ENCODE measurements around the gene BOD1.
"Not testable (repeated sequence)": the region's sequence is repeated elsewhere in the genome, so short reads cannot be mapped to it uniquely, and the experiment has no call there.

BOD1 gene

GRCh38 chr5:173613433-173614159, 2.9 kb downstream of the BOD1 start:
- DNase-seq = no peak

DNA sequence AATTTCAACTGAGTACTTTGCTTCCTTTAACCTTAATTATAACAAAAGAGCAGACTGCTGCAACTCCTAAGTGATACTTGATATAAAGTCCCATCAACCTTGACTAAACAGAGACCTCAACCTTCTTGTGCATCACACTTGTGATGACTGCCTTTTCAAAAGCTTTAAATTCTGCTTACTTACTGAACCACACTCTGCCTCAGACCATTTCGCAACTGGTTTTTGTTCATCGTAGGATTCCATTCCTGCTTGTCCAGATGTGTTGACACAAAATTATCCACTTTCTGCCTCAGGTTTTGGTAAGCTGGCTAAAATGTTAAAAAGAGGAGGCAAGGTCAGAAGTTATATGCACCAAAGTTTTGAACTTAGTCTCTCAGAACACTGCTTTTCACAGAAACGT, 3.5 kb downstream of the BOD1 start:
- DNase-seq = no peak

GRCh38 chr5:173611706-173612105, 4.7 kb downstream of the BOD1 start:
- no peak for DNase-seq

- DNase-seq = no peak
Measured at GRCh38 chr5:173604141-173604540, 12.3 kb downstream of the BOD1 start.

GRCh38 chr5:173602423-173602822, 14.0 kb downstream of the BOD1 start:
- no peak for DNase-seq

- DNase-seq = no peak
Measured at GRCh38 chr5:173598686-173599085, 17.8 kb downstream of the BOD1 start.

DNA sequence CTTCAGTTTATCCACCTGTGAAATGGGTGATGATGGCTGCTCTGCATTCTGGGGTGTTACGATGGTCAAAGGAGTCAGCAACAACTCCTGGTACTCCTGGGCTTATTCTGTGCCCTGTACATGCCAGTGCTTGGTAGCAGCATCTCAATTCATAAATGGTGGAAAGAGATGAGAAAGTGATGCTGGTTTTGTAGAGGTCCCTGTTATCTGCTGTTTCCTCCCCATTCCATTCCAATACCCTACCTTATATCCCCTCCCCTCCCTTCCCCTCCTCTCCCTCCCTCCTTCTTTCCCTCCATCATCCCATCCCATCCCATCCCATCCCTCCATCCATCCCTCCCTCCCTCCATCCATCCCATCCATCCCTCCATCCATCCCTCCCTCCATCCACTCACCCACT, 19.1 kb downstream of the BOD1 start:
- no peak for DNase-seq

DNA sequence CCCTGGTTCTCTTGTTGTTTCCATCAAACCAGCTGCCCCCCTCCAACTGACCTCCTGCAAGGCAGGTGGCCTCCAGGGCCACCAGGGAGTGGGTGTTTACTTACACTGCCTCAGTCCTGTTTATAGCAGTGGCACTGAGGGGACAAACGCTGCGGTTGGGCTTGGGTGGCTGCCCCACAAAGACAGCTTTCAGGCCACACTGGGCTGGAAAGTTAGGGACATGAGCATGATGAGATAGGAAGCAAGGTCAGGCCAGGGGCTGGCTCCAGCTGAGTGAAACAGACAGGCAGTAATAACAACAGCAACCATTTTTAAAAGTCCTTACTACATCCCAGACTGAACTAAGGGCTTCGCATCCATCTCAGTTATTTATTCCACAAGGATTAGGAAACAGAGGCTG, 20.6 kb downstream of the BOD1 start:
- DNase-seq = no peak

GRCh38 chr5:173594061-173594460, 22.4 kb downstream of the BOD1 start:
- DNase-seq = no peak

DNA sequence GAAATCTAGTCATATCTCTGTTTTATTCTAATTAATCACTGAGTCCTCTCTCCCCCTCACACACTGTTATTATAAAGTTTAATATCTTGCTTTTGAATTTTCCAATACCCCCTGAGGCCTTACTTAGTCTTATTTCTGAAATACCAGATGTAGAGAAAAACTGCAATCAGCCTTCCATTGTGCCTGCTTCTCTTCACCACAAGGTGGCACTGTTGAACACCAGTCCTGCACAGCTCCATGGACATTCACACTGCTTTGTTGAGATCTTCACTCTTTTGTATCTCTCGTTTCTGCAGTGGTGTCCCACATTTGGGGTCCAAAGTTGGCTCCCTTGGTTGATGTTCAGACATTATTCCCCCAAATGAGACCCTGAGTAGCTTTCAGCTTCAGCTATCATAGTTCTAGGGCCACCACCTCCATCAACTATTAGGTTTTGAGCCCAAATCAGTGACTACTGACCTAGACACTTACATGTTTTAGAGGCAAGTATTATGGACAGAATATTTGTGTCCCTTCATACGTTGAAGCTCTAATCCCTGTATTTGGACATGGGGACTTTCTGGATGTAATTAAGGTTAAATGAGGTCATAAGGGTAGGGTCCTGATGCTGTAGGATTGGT, 24.3 kb downstream of the BOD1 start:
- DNase-seq = no peak

DNA sequence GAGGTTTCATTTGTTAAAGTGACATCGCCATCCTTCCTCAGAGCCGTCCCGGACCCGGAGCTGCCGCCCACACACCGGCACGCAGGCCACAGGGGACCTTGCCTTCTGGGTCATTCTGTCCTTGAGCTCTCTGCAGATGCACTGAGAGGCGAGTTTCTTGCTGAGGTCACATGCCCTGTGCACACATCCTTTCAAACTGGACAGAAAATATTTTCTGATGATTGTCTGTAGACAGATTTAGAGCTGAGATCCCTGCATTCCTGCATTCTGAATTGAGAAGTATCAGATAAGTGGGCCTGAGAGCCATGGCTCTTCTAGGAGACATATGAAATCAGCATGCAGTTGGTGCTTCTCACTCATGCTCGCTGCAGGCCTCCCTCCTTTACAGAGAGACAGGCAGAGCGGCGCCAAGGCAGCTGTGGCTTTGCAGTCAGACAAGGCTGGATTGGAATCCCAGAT, 25.4 kb downstream of the BOD1 start:
- no peak for DNase-seq

- no peak for DNase-seq
Measured at GRCh38 chr5:173590436-173591055, 25.9 kb downstream of the BOD1 start.

GRCh38 chr5:173586133-173586532, 30.3 kb downstream of the BOD1 start:
- DNase-seq = not testable (repeated sequence)

- no peak for DNase-seq
Measured at GRCh38 chr5:173583346-173583745, 33.1 kb downstream of the BOD1 start.

DNA sequence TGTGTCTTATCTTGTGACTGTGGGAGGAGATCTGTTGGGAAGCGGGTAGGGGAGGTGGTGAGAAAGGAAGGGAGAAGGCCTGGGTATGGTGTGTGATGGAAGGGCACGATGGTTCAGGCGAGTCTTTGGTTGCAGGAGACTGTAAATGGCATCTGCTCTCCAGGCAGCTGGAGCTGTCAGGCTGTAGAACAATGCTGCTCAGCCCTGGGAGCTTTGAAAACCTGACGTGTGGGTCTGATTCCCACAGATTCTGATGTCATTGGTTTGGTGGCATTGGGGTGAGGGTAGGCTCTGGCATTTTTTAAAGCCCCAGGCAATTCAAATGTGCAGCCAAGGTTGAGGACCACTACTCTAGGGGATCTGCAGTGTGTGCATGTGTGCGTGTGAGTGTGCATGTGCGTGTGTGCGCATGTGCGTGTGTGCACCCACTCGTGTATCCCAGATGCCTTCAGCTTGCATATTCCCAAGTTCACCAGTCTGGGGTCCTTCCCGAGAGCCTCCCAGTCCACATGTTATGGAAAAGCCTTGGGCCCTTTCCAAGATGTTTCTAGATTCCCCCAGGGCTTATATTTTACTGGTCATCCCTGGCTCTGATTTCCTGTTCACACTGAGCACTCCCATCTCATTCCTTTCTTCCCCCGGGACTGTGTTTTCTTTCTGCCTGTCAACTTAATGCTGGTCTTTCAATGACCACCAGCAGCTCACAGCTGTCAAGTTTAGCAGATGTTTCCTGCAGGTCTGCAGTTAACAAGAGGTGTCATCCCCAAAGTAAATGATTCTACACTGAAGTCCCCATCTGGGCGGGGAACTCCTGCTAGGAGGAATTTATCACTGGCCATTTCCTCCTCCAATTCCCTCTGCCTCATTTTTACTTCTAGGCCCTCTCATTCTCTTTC, 34.0 kb downstream of the BOD1 start:
- no peak for DNase-seq

GRCh38 chr5:173581408-173582215, 34.8 kb downstream of the BOD1 start:
- no peak for DNase-seq

DNA sequence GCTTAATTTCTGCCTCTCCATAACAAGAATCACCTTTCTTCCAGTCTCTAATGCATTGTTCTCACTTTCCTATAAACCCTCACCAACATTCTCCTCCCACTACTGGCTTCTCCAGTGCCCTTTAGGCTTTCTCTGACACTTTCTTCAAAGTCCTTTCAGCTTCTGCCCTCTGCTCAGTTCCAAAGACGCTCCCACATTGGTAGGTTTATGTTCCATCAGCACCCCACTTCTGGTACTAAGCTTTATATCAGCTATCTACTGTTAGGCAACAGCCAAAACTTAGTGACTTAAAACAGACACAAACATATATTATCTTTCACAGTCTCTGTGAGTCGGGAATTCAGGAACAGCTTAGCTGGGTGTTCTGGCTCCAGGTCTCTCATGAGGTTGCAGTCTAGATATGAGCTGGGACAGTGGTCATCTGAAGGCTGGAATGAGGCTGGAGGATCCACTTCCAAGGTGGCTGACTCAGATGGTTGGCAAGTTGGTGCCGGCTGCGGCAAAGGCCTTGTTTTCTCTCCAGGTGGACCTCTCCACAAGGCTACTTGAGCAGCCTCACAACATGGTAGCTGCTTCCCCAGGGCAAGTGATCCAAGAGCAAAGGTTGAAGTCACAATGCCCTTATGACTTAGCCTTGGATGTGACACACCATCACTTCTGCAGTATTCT, 37.4 kb downstream of the BOD1 start:
- DNase-seq = no peak

- no peak for DNase-seq
Measured at GRCh38 chr5:173577817-173578216, 38.6 kb downstream of the BOD1 start.

GRCh38 chr5:173577166-173577565, 39.3 kb downstream of the BOD1 start:
- DNase-seq = no peak

- DNase-seq = no peak
Measured at GRCh38 chr5:173575985-173576384, 40.5 kb downstream of the BOD1 start.

DNA sequence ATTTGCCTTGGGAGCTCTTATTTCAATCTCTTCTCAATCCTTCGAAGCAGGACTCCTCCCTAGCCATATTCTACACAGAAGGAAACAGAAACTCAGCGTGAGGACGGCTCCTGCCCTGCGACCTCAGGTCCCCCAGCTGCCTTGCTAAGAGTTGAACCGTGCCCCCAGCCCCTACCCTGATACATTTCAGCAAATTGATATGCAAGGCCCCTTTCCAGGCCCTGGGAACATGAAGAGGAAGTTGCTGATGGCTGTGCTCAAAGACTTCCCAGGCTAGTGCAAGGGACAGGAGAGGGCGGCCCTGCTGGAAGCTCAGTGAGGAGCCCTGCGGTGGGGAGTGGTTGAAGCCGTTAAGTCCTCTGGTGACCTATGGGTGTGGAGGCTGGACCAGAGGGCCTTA, 41.5 kb downstream of the BOD1 start:
- no peak for DNase-seq

Measured in T1000 (cell line).